Activated T-cell treated with anti-CD3 and anti-CD28 coated beads, Interleukin-2, amount 50 U/mL, for 1 hour (primary cell): ENCODE data around the gene ESYT2.

Experiments
- DNase-seq: peaks from one replicate; pipeline ENCODE4 v3.0.0-alpha.2; 2020

ESYT2 gene

GRCh38 chr7:158760936-158761335, 68.4 kb downstream of the ESYT2 start:
- no peak for DNase-seq

- DNase-seq: no peak
These were observed 68.9 kb downstream of the ESYT2 start for GRCh38 chr7:158760445-158760764.

GRCh38 chr7:158759749-158760444, 69.4 kb downstream of the ESYT2 start:
- DNase-seq: no peak

GRCh38 chr7:158759245-158759614, 70.1 kb downstream of the ESYT2 start:
- no peak for DNase-seq

- no peak for DNase-seq
These were observed 70.6 kb downstream of the ESYT2 start for GRCh38 chr7:158758586-158759244.

- no peak for DNase-seq
These were observed 71.8 kb downstream of the ESYT2 start for GRCh38 chr7:158757404-158757989.

- DNase-seq: no peak
These were observed 74.4 kb downstream of the ESYT2 start for GRCh38 chr7:158754746-158755444.

- no peak for DNase-seq
These were observed 75.4 kb downstream of the ESYT2 start for GRCh38 chr7:158753900-158754299.

- no peak for DNase-seq
These were observed 77.6 kb downstream of the ESYT2 start for GRCh38 chr7:158751751-158752150.

GRCh38 chr7:158751199-158751598, 78.1 kb downstream of the ESYT2 start:
- no peak for DNase-seq

GRCh38 chr7:158750702-158751101, 78.6 kb downstream of the ESYT2 start:
- no peak for DNase-seq

GRCh38 chr7:158749396-158749795, 79.9 kb downstream of the ESYT2 start:
- no peak for DNase-seq

- DNase-seq: no peak
These were observed 81.0 kb downstream of the ESYT2 start for GRCh38 chr7:158748335-158748734.

- DNase-seq: no peak
These were observed 81.9 kb downstream of the ESYT2 start for GRCh38 chr7:158747408-158747807.

GRCh38 chr7:158746957-158747356, 82.4 kb downstream of the ESYT2 start:
- DNase-seq: no peak

- no peak for DNase-seq
These were observed 84.1 kb downstream of the ESYT2 start for GRCh38 chr7:158745057-158745715.

- no peak for DNase-seq
These were observed 85.2 kb downstream of the ESYT2 start for GRCh38 chr7:158744070-158744469.

GRCh38 chr7:158743219-158743618, 86.1 kb downstream of the ESYT2 start:
- DNase-seq: no peak

- no peak for DNase-seq
These were observed 87.1 kb downstream of the ESYT2 start for GRCh38 chr7:158742065-158742821.

- DNase-seq: no peak
These were observed 88.0 kb downstream of the ESYT2 start for GRCh38 chr7:158741294-158741666.

- DNase-seq: no peak
These were observed 88.5 kb downstream of the ESYT2 start for GRCh38 chr7:158740657-158741293.

- no peak for DNase-seq
These were observed 89.2 kb downstream of the ESYT2 start for GRCh38 chr7:158740013-158740656.
